Renal pelvis (tissue), 3 donors: ENCODE data around the gene C19orf25. TPM values are rescaled to one million over a fixed set of nuclear protein-coding genes. Genes with fewer than 3 reads are reported as not detected.

Experiments used
- polyA plus RNA-seq, 3 donors: library from polyadenylated mRNA; unstranded; fragments of 120-200 nt; gene quantifications; one replicate each; pipeline ENCODE4 v1.2.1, GENCODE V29; 2013; ENCODE audit not compliant: insufficient read length in 3 of 3

C19orf25 gene
- polyA plus RNA-seq, 3 donors = 29.1 to 39.1 (median 32.8) TPM

Other genes with a start within 250 kb of the C19orf25 start
- gene CBARP, start 241.2 kb downstream of the C19orf25 start, polyA plus RNA-seq = 1 to 10 TPM; 2.0 to 3.2 (median 2.7) TPM
- gene ATP5F1D, start 237.5 kb downstream of the C19orf25 start, polyA plus RNA-seq = 100 to 1,000 TPM; 119 to 152 (median 149) TPM
- 10 to 100 TPM; 66.2 to 74.7 (median 68.1) TPM for gene MIDN, start 230.6 kb downstream of the C19orf25 start, polyA plus RNA-seq
- gene CIRBP, start 209.9 kb downstream of the C19orf25 start, polyA plus RNA-seq = 100 to 1,000 TPM; 778 to 993 (median 799) TPM
- gene FAM174C, start 203.7 kb downstream of the C19orf25 start, polyA plus RNA-seq = 10 to 100 TPM; 25.3 to 28.7 (median 28.5) TPM
- 1 to 10 TPM; 2.2 to 4.4 (median 3.8) TPM for gene EFNA2, start 193.3 kb downstream of the C19orf25 start, polyA plus RNA-seq
- gene NDUFS7, start 95.3 kb downstream of the C19orf25 start, polyA plus RNA-seq = 10 to 100 TPM; 76.0 to 98.5 (median 94.2) TPM
- gene GAMT, start 77.7 kb downstream of the C19orf25 start, polyA plus RNA-seq = 10 to 100 TPM; 31.5 to 42.9 (median 42.9) TPM
- gene DAZAP1, start 71.6 kb downstream of the C19orf25 start, polyA plus RNA-seq = 10 to 100 TPM; 85.2 to 99.4 (median 98.2) TPM
- gene RPS15, start 40.8 kb downstream of the C19orf25 start, polyA plus RNA-seq = 100 to 1,000 TPM; 716 to 925 (median 791) TPM
- 1 to 10 TPM; 1.3 to 1.9 (median 1.7) TPM for gene APC2, start 29.1 kb downstream of the C19orf25 start, polyA plus RNA-seq
- gene PCSK4, start 11.1 kb upstream of the C19orf25 start, polyA plus RNA-seq = 1 to 10 TPM; 8.2 to 9.8 (median 8.6) TPM
- gene REEP6, start 12.0 kb upstream of the C19orf25 start, polyA plus RNA-seq = 10 to 100 TPM; 24.2 to 33.2 (median 26.3) TPM
- gene ADAMTSL5, start 33.8 kb upstream of the C19orf25 start, polyA plus RNA-seq = 1 to 10 TPM in 1 of 3 donors, under 1 TPM in 2; 0.47 to 1.4 (median 0.78) TPM
- gene PLK5, start 44.9 kb upstream of the C19orf25 start, polyA plus RNA-seq = under 1 TPM; 0.20 to 0.46 (median 0.31) TPM
- gene MEX3D, start 89.1 kb upstream of the C19orf25 start, polyA plus RNA-seq = 10 to 100 TPM; 23.9 to 39.8 (median 33.3) TPM
- 10 to 100 TPM; 70.0 to 83.4 (median 82.8) TPM for gene MBD3, start 113.7 kb upstream of the C19orf25 start, polyA plus RNA-seq
- gene UQCR11, start 126.2 kb upstream of the C19orf25 start, polyA plus RNA-seq = 100 to 1,000 TPM in 2 of 3 donors, 10 to 100 TPM in 1; 99.6 to 131 (median 127) TPM
- 100 to 1,000 TPM in 2 of 3 donors, 10 to 100 TPM in 1; 92.2 to 125 (median 123) TPM for gene TCF3, start 173.4 kb upstream of the C19orf25 start, polyA plus RNA-seq